DMS53 treated with DMSO at 0.1 percent for 48 hours (cell line): Measurements from ENCODE around the gene PALD1.

ENCODE experiments used
- DNase-seq: peaks from one replicate; lab custom pipeline; 2025; ENCODE audit not compliant: unreplicated experiment; lab: John Stamatoyannopoulos, UW

PALD1 gene

GRCh38 chr10:70587045-70587658 lies 108.6 kb downstream of the PALD1 start:
- DNase-seq = no peak

- no peak for DNase-seq
Observed at GRCh38 chr10:70588255-70588654, 109.7 kb downstream of the PALD1 start.

DNA sequence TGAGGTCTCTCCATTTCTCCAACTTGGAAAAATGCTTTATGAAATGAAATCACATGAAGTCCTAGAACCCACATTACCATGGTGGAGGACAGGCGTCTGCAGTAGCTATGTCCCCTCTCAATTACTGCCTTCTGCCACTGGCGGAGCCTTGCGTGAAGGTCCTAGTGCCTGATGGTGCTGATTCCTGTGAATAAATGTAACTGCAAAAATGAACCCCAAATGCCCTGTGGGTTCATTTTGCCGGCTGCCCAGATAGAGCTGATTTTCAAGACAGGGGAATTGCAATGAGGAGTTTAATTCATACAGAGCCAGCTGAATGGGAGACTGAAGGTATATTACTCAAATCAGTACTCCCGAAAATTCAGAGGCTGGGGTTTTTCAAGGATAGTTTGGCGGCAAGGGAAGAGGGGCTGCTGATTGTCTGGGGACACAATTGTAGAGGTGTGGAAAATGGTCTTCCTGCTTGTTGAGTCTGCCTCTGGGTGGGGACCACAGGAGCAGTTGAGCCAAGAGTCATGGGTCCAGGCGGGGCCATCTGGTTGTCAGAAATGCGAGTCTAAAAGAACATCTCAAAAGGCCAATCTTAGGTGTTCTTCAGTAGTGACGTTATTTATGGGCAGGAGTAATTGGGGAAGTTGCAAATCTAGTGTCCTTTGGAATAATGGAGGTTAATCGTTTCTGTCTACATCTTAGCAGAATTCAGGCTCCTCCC lies 110.4 kb downstream of the PALD1 start:
- DNase-seq = no peak

DNA sequence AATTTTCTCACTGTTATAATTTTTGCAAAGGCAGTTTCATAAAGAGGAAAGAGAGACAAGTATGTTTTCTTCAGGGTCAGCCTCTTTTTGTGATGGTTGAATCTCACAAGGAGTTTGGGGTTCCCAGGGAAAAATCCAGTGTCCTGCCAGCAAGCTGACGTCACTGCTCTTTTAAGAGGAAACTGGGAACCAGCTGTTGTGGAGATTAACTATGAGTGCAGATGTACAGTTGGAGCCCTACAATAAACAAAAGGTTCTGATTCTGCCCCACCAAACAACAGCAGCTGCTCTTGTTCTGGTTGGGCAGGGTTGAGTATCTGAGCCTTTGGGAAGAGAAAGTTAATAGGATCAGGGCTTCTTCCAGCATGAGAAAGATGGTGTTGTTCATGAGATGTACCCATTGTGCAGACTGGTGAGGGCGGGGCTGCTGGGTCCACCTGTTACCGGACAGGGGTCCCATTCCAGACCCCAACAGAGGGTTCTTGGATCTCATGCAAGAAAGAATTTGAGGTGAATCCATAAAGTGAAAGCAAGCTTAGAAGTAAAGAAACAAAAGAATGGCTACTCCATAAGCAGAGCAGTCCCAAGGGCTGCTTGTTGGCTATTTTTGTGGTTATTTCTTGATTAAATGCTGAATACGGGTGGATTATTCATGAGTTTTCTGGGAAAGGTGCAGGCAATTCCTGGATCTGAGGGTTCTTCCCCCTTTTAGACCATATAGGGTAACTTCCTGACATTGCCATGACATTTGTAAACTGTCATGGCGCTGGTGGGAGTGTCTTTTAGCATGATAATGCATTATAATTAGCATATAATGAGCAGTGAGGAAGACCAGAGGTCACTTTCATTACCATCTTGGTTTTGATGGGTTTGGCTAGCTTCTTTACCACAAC lies 111.4 kb downstream of the PALD1 start:
- DNase-seq = peak; percentile 14

DNA sequence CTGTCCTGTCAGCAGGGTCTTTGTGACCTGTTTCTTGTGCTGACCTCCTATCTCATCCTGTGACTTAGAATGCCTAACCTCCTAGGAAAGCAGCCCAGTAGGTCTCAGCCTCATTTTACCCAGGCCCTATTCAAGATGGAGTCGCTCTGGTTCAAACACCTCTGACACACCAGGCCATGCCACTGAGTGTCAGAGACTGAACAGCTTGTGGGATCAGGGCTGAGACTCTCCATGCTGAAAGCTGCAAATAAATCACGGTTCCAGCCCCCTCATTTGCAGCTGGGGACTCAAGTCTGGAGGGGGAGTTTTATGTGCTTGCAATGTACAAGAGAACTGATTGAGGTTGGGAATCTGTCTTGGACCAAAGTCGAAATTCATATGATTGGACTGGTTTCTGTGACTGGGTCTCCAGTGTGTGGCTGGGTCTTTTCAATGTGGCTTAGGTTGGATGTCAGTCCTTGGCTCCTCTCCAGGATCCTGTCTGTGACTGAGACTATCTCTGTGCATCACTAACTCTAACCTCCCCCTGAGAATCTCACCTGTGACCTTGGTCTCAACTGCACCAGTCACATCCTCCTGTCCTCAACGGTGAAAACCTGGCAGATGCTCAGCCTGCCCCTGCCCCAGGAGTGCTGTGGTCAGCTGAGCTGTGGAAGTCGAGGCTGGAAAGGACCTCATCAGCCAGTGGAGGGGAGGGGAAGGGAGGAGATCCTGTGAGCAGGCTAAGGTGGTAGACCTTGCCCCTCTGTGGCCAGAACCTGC lies 112.3 kb downstream of the PALD1 start:
- DNase-seq = no peak

DNA sequence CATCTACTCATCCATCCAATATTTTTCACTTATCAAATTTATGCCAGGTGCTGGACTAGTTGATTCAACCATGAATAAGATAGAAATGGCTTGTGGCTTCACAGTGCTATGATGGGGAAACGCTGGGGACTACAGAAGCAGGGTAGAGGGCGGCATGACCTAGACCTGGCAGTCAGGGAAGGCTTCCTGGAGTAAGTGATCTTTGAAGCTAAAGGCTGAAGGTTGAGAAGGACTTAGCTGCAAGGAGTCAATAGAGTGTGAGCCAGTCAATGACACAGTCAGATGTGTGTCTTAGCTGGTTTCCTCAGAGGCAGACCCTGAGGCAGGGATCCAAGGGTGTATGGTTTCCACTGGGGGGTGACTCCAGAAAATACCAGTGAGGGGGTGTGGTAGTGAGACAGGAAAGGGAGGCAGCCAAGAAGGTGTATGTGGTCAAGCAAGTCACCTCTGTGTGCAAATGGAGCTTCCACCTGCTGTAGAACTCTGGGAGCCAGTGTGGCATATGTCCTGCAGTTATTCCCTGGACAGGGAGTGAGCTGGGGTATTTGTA lies 113.7 kb downstream of the PALD1 start:
- DNase-seq = no peak

DNA sequence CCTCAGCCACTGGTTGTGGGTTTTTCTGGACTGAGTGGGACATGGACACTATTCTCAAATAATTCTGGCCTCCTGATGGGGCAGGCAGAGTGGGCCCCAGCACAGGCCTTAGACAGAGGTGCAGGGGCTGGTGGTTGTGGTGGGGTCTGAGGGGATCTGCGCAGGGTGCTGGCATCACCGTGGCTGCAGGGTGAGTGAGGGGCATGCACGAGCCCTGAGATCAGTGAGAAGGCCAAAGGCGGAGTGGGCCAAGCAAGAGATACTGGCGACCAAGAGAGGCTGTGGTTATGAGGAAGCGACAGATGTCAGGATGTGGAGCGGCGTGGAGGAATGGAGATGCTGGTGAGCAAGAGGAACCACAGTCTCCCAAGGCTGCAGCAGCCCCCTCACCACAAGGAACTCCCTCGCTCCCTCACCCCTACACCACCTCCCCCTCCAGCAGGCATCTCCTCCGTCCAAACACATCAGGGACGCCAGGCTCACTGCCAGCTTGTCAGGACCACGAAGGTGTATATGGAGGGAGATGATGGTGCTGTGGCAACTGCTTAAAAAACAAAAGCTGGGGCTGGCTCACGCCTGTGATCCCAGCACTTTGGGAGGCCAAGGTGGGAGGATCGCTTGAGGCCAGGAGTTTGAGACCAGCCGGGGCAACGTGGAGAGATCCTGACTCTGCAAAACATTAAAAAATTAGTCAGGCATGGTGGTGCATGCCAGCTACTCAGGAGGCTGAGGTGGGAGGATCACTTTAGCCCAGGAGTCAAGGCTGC lies 114.4 kb downstream of the PALD1 start:
- no peak for DNase-seq

DNA sequence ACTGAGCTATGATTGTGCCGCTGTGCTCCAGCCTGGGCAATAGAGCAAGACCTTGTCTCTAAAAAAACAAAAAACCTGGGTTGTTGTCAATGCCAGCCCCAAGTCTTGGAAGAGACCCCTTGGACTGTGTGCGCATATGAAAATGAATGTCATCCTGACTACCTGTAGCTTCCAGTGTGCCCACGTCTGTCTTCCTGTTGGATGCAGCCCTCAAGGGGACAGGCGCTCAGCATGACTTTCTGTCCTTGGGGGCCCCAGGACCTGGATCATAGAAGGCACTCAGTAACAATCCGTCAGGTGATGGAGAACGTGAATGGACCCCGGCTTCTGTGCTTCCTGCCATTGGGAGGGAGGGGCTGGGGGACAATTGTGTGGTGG lies 114.9 kb downstream of the PALD1 start:
- no peak for DNase-seq

DNA sequence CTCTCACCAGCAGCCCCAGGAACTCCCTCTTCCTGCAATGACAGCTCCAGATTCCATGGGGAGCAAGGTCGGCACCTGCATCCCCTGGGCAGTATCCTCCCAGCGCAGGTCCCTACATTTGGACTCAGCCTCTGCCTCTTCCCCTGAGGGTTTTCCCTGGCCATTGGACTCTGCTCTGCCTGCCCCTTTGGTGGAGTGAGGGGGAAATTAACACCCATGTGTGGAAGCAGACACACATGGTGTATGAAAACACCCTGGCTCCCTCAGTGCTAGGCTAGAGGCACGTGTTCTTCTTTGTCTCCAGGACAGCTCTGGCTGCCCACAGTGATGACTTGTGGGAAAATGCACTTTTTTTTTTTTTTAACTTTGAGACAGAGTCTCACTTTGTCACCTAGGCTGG lies 115.6 kb downstream of the PALD1 start:
- no peak for DNase-seq

DNA sequence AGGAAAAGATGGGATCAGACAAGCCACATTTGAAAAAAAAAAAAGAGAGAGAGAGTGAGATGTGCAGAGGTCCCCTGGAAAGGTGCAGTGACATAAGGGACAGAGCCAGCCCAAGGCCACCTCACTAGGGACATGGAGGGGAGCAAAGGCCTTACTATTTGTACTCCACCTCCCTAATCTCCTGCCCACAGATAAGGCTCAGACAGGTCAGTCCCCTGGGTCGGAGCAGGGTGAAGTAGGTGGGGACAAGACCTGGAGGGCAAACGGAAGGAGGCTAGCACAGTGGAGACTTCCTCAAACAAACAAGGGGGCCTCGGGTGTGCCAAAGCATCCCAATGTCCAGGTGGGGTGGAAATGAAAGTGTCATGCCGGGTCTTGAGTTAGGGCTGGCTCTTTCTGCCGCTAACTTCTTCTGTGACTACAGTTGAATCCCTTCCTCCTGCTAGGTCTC lies 117.0 kb downstream of the PALD1 start:
- no peak for DNase-seq

DNA sequence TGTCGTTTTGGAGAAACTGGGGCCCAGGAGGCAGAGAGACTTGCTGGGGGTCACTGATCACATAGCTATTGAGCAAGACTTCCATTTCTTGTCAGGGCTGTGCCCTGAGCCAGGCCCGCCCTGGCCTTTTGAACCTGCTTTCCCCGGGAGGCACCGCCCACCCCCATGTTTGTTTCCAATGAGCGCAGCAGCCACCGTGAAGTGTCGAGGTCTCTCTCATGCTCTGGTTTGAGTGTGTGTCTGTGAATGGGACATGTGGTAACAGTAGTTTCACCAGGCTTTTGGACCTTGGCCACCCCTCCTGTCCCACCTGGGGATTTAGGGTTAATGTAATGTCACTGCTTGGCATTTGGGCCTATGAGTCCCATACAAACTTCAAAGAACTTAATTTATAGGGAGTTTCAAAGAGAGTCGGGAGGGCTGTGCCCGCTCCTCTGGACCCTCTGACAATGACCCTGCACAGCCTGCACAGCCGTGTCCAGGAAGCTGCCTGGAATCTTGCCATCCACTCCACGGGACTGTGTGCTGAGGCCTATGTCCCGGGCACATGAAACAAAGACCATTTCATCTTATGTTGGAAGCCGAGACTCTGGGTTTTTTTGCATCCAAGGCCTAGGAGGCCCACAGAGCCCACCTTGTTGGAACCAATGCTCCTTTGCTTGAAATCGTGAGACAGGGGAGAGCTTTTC lies 117.7 kb downstream of the PALD1 start:
- DNase-seq = no peak

DNA sequence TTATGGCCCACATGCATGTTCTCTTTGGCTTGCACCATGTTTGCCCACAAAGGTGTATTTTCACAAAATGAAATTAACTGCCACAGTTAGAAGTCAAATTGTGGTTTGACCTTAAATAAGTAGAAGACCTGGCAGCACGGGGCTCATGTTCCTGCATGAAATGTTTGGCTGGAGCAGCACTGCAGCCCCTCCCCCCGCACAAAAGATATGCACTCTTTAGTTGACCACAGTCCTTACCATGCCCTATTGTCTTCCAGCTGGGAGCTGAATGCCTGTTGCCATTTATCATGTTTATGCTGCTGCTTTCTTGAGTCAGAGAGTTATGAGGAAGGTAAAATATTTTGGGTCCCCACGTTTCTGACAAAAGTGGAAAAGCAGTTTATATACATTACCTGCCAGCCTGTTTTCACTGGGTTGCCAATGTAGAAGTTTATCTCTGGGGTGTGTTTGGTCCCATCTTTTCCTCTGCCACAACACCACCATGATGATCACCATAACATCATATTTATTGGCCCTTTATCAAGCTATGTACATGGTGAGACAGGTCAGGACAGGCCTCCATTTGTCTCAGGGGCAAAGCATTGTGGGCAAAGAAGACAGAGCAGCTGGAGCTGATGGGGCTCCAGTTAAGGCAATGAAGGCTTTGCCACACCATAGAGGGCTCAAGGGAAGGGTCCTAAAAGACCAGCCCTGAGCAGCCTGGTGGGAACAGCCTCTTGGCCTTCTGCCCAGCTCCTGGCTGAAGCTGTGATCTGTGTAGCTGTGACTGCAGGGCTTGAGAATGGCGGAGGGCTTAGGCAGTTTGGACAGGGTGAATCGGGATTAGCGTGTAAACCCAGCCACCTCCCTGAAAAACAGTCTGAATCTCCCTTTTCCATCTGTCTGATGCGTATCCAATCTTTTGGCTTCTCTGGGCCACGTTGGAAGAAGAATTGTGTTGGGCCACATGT lies 118.6 kb downstream of the PALD1 start:
- DNase-seq = no peak

- DNase-seq = no peak
Observed at GRCh38 chr10:70597856-70598815, 119.6 kb downstream of the PALD1 start.

DNA sequence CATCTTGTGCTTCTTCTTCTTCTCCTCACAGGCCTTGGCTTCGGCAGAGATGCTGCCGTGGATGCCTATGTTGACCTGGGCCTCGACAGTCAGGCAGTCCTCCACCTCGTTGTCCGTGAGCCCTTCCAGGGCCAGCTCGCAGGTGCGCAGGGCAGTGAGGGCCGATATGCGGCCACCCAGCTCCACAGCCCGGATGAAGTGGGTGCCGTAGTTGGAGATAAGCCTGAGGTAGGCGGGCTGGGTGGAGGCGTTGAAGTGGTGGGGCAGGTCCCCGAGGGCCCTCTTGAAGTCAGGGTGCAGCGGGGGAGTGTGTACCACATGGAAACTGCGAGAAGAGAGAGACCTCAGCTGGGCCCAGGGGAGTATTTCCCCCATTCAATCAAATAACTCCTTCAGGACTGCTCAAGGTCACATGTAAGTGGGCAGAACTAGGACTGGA lies 120.3 kb downstream of the PALD1 start:
- no peak for DNase-seq

DNA sequence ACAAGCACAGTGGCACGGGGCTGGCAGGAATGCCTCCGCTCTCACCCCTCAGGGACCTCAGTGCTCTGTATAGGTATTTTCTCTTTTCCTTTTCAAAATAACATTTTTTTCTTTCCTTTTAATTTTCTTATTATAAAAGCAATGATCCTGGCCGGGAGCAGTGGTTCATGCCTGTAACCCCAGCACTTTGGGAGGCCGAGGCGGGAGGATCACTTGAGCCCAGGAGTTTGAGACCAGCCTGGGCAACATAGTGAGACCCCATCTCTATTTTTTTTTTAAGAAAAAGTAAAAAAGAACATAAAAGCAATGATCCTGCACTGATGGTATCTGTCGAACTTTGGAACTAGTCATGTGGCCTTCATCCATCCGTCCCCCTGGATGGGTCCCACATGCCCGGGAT lies 120.8 kb downstream of the PALD1 start:
- DNase-seq = no peak

DNA sequence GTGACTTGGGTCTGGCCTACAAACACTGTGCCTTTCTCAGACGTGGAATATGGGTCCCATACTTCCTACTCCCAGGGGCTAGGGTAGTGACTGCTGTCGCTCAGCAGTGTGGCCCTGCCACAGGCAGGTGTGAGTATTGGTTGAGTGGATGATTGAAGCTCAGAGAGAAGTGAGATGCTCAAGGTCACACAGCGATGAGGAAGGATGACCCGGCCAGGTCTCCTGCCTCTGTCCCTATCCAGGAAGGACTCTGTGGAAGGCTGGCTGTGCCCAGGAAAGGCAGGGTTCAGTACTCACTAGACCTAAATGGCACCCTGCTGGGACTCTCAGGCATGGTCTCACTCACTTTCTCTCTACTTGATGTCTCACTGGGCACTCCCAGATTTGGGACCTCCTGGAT lies 121.2 kb downstream of the PALD1 start:
- no peak for DNase-seq
